A673 (cell line): ENCODE measurements around the gene PPP1R13B. TPM values are rescaled to one million over a fixed set of nuclear protein-coding genes. Genes with fewer than 3 reads are reported as not detected.

Source experiments
- BruUV-seq: library from RNA; stranded (reverse); fragments of 400-500 nt; replicated peaks from 2 replicates; lab custom pipeline; 2021; lab: Mats Ljungman, UMichigan
- CTCF ChIA-PET: fragments of 300-600 bp; sonication (Branson Sonifier 250); formaldehyde crosslinking; loops from one replicate; lab custom pipeline; 2022; ENCODE audit warnings: antibody characterized with exemption; lab: Charles Lee
- POLR2A ChIA-PET: fragments of 300-600 bp; sonication (Branson Sonifier 250); formaldehyde crosslinking; loops from one replicate; lab custom pipeline; 2022; ENCODE audit warnings: antibody characterized with exemption; ENCODE audit not compliant: low non-redundant PET; lab: Charles Lee
- DNase-seq: peaks from one replicate; pipeline ENCODE4 v3.0.0-alpha.2; 2015; ENCODE audit warnings: low spot score
- H3K27ac ChIP-seq: fragments of 200-600 bp; sonication (generic); 2 replicates; pipeline ENCODE4 v1.5.1; 2016; ENCODE audit warnings: mixed run types, low read depth, mild to moderate bottlenecking, mixed read lengths, antibody characterized with exemption, low read length; ENCODE audit not compliant: poor library complexity, severe bottlenecking
- H3K27me3 ChIP-seq: fragments of 200-600 bp; sonication (generic); replicated peaks from 2 replicates; pipeline ENCODE4 v1.6.1; 2017; ENCODE audit warnings: mixed run types, low read depth, mild to moderate bottlenecking, mixed read lengths, antibody characterized with exemption, low read length; ENCODE audit not compliant: insufficient read depth, poor library complexity
- H3K36me3 ChIP-seq: fragments of 200-600 bp; sonication (generic); 2 replicates; pipeline ENCODE4 v1.6.1; 2016; ENCODE audit warnings: mixed run types, mild to moderate bottlenecking, mixed read lengths, antibody characterized with exemption, low read length; ENCODE audit not compliant: insufficient read depth, poor library complexity, severe bottlenecking
- H3K4me1 ChIP-seq: fragments of 200-600 bp; sonication (generic); 2 replicates; pipeline ENCODE4 v1.6.1; 2017; ENCODE audit warnings: mixed run types, mild to moderate bottlenecking, mixed read lengths, antibody characterized with exemption, low read length; ENCODE audit not compliant: insufficient read depth, poor library complexity, severe bottlenecking
- H3K4me3 ChIP-seq: fragments of 200-600 bp; sonication (generic); 2 replicates; pipeline ENCODE4 v1.5.1; 2016; ENCODE audit warnings: low read depth, mixed run types, mild to moderate bottlenecking, mixed read lengths, low read length; ENCODE audit not compliant: poor library complexity, severe bottlenecking
- H3K9me3 ChIP-seq: fragments of 200-600 bp; sonication (generic); 2 replicates; pipeline ENCODE4 v1.6.1; 2016; ENCODE audit warnings: mixed run types, low read depth, mild to moderate bottlenecking, mixed read lengths, antibody characterized with exemption, low read length; ENCODE audit not compliant: poor library complexity, severe bottlenecking
- CTCF ChIP-seq: fragments of 300-800, 200-600 bp; sonication (generic); conservative IDR thresholded peaks from 2 replicates; pipeline ENCODE4 v1.5.1; 2017; ENCODE audit warnings: low read depth, mild to moderate bottlenecking, antibody characterized with exemption, low read length, moderate library complexity, mixed read lengths
- EZH2 ChIP-seq: fragments of 200-600 bp; sonication (generic); IDR thresholded peaks from 2 replicates; pipeline ENCODE4 v1.6.1; 2017; ENCODE audit warnings: borderline replicate concordance, low read depth, mild to moderate bottlenecking, mixed read lengths, antibody characterized with exemption, low read length; ENCODE audit not compliant: poor library complexity, severe bottlenecking
- intact Hi-C: fragments of 100-400 bp; cut with micrococcal nuclease; formaldehyde crosslinking; loops from one replicate; pipeline ENCODE4 v1.10.0; 2022; ENCODE audit not compliant: unreplicated experiment
- total RNA-seq: library from RNA; stranded (reverse); gene quantifications from 2 replicates; pipeline ENCODE4 v1.2.3, GENCODE V29; 2021

Gene PPP1R13B
- total RNA-seq, 1 experiment from 2014 or later: 4.8 TPM

DNA sequence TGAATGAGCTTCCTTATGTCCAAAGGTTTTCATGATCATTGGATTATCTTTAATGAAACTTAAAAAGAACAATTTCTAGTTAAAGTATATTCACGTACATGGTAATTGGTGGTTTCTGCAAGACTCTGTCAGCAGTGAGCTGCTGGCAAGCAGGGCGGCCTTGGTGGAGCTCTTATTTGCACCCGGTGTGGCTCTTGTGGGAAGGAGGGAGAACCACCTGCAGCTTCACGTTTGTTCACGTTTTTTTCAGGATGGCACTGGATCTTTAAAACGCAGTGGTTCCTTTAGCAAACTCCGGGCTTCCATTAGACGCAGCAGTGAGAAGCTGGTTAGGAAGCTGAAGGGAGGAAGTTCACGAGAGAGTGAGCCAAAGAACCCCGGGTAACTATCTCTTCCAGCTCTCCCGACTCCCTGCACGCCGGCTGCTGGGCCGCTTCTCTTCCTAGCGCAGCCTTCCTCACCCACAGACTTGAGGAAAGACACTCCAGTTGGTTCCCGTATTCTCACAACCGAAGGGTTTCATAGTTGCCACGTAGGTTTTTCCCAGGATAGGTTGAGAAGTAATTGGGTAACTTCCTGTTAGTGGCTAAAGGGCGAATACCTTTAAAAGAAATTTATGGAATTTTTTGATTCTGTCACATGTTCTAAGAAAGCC is 160.4 kb downstream of the PPP1R13B start:
- no peaks in the 10 kb centered on the region for H3K4me1 ChIP-seq
- intact Hi-C loops: no loop called here
- POLR2A ChIA-PET: no interaction called here
- CTCF ChIA-PET: no interaction called here
- H3K36me3 ChIP-seq: peaks cover 42% of the 10 kb centered on the region
- H3K27me3 ChIP-seq: no peaks in the 10 kb centered on the region
- no peak for DNase-seq
- no peaks in the 10 kb centered on the region for H3K9me3 ChIP-seq
- no peak overlapping the region for H3K27ac ChIP-seq
- TF ChIP-seq CTCF (no peak), EZH2 (no peak)
- no peak overlapping the region for H3K4me3 ChIP-seq
- BruUV-seq: no TSS peak

DNA sequence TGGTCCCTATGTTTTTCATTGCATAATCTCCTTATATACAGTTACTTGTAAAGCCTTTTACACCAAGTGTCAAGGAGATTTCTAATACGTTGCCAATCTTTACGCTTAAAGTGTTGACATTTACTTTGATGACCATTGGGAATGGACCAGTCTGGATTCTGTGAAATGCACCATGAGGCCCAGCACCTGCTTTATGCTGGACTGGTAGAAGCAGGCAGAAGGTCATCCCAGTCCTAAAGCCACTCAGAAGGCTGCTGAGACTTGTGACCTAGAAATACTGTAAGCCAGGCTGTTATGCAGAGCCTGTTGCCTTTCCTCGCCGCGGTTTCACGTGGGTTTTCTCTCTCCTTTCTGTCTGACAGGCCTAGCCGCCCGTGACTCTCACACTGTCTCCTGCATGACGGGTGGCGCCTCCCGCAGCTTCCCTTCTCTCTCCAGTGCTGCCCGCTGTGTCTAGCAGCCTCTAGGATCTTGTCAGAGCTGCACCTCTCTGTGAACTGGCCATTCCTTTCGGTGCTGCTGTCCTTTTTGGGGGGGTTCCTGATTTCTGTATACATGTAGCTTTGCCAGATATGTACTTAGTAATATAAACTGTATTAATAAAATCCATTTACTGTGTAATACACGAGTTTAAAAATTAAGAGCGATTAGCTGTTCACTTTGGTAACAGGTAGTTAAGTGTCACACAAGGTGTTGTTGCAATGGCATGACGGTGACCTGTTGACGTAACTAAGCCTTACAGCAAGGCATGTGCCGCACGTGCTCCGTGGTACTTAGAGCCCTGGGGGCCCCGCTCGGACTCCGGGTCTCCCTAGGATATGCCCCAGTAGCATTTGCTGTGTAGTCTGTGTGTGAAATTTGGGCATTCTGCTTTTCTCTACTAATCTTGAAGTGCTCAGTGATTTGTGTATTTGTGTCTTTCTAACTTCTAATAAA is 161.8 kb downstream of the PPP1R13B start:
- POLR2A ChIA-PET: no interaction called here

GRCh38 chr14:103684871-103685270 is 162.5 kb downstream of the PPP1R13B start:
- Histone ChIP-seq H3K27me3 (no peaks in the 10 kb centered on the region), H3K36me3 (peaks cover 61% of the 10 kb centered on the region), H3K9me3 (no peaks in the 10 kb centered on the region), H3K27ac (no peak overlapping the region), H3K4me3 (no peak overlapping the region), H3K4me1 (no peaks in the 10 kb centered on the region)
- CTCF ChIA-PET: no interaction called here
- TF ChIP-seq CTCF: no peak
- no peak for TF ChIP-seq EZH2
- no TSS peak for BruUV-seq
- POLR2A ChIA-PET: no interaction called here
- intact Hi-C loops: loop anchor here (5.0 kb wide), 1 partner anchor 113 kb away; no protein-coding TSS in a partner anchor
- DNase-seq: no peak

More for the DNA sequence above, 161.8 kb downstream of the PPP1R13B start:
- no peak overlapping the region for H3K4me3 ChIP-seq
- H3K27ac ChIP-seq: no peak overlapping the region
- no peaks in the 10 kb centered on the region for H3K4me1 ChIP-seq
- BruUV-seq: no TSS peak
- H3K27me3 ChIP-seq: no peaks in the 10 kb centered on the region
- intact Hi-C loops: no loop called here
- H3K9me3 ChIP-seq: no peaks in the 10 kb centered on the region
- CTCF ChIA-PET: no interaction called here
- peaks cover 54% of the 10 kb centered on the region for H3K36me3 ChIP-seq
- DNase-seq: no peak
- no peak for TF ChIP-seq EZH2
- TF ChIP-seq CTCF: no peak
